C4-2B (cell line): Measurements from ENCODE around the gene AASDH.

ENCODE experiments used
- ZFX ChIP-seq: fragments of 450-650 bp; IDR thresholded peaks from 2 replicates; pipeline ENCODE4 v1.6.1; 2017
- TF ChIP-seq, protein P1 (sequence below): fragments of 450-650 bp; conservative IDR thresholded peaks from 2 replicates; pipeline ENCODE4 v1.5.1; 2017; ENCODE audit warnings: mild to moderate bottlenecking

DNA sequence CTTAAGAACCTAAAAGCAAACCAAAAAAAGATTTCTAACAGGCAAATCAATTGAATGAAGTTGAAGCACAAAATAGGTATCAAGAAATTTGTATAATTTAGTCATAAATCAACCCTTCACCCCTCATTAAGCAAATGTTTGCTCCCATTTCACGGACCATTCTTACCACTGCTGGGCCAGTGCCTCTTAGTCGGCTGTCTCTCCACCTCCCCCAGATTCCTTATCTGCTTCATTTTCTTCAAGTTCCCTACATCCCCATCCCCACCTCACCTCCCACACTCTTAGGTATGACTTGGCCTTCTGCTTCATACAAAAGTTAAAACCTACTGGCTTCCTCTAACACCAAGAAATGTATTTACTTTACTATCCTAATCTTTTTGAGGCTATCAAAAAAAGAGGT is 11.8 kb downstream of the AASDH start:
- TF ChIP-seq, protein P1, sequence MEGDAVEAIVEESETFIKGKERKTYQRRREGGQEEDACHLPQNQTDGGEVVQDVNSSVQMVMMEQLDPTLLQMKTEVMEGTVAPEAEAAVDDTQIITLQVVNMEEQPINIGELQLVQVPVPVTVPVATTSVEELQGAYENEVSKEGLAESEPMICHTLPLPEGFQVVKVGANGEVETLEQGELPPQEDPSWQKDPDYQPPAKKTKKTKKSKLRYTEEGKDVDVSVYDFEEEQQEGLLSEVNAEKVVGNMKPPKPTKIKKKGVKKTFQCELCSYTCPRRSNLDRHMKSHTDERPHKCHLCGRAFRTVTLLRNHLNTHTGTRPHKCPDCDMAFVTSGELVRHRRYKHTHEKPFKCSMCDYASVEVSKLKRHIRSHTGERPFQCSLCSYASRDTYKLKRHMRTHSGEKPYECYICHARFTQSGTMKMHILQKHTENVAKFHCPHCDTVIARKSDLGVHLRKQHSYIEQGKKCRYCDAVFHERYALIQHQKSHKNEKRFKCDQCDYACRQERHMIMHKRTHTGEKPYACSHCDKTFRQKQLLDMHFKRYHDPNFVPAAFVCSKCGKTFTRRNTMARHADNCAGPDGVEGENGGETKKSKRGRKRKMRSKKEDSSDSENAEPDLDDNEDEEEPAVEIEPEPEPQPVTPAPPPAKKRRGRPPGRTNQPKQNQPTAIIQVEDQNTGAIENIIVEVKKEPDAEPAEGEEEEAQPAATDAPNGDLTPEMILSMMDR = no peak
- TF ChIP-seq ZFX = no peak
